Measurements from ENCODE around the gene DACT2.

DNA sequence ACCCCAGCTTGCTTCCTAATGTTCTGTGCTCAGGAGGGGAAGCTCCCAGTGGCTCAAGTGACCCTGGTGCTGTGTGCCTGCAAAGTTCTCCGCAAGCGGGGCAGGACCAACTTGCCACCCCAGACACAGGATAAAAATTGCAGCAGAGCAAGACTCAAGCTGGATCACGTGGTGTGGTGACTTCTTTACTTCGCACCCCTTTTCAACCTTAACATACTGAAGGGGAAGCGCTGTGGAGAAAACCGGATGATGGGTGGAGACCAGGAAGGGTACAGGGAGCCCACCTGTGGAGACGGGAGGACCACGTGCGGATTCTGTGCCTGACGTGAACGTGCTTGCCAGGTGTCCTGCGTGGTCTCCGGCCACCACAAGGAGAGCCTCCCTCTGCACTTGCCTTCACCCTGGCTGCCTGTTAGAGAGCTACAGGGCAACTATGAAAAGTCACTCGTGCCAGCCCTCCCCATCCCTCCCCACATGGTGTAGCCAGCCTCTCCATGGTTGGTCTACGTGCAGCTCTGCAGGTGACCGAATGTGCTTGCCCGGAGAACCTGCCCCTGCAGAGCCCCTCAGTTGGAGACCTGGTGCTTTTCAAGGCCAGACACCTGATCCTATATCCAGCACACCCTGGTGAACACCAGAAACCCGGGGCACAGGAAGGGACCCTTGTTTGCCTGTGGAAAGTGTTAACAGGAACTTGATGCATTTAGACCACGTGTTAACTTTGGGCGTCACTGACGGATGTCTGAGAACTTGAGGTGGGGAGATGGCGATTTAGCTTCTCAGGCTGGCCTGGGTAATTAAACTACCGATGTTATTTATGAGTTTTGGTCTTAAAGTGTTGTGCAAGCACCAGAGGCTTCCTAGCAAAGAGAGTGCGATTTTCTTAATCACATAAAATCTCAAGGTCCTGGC, 23.9 kb upstream of the DACT2 start:
- TF ChIP-seq EZH2 (IDR thresholded peaks at IDR 0.05) (no peak), POLR2AphosphoS5 (IDR thresholded peaks at IDR 0.05; ENCODE audit: low read depth, low read length) (no peak), EZH2phosphoT487 (IDR thresholded peaks at IDR 0.05; ENCODE audit: borderline replicate concordance) (no peak), ZNF274 (IDR thresholded peaks at IDR 0.05; ENCODE audit: low read depth, low read length) (no peak), JUND (IDR thresholded peaks at IDR 0.05) (no peak)

Measured in HCT116 (cell line).